B cell (primary cell): Measurements from ENCODE around the gene ALDH1A1. TPM values are rescaled to one million over a fixed set of nuclear protein-coding genes. Genes with fewer than 3 reads are reported as not detected.

Experiments used
- ATAC-seq: fragments of 200-7000 bp; cut with Tn5 transposase; one replicate; pipeline ENCODE4 v1.10.0; 2021; ENCODE audit warnings: low read depth, mild to moderate bottlenecking, moderate number of reproducible peaks, moderate library complexity
- CTCF ChIA-PET: fragments of 350-600 bp; sonication (Branson Sonifier 250); formaldehyde crosslinking; loops from one replicate; lab custom pipeline; 2021; ENCODE audit warnings: antibody characterized with exemption, inconsistent platforms; lab: Charles Lee
- POLR2A ChIA-PET: fragments of 350-600 bp; sonication (Branson Sonifier 250); formaldehyde crosslinking; loops from one replicate; lab custom pipeline; 2021; ENCODE audit warnings: antibody characterized with exemption; lab: Charles Lee
- DNase-seq: peaks from one replicate; pipeline ENCODE4 v3.0.0; 2013
- H2AFZ ChIP-seq: 2 replicates; pipeline ENCODE4 v1.6.1; 2012; ENCODE audit warnings: mild to moderate bottlenecking, low read depth, low read length; ENCODE audit not compliant: insufficient read depth, poor library complexity, severe bottlenecking
- H3K27ac ChIP-seq, 2 donors: 1 replicate in 1 of 2; 2 replicates in 1 of 2; pipeline ENCODE4 v1.5.1; 2012 to 2013; ENCODE audit warnings: low read length in 2 of 2, mild to moderate bottlenecking in 2 of 2, moderate library complexity in 1 of 2
- H3K27me3 ChIP-seq, 4 experiments: fragments of 200-600 bp in 1 of 4; sonication (generic) in 1 of 4; replicated peaks in 1 of 4; 1 replicate in 2 of 4; 2 replicates in 2 of 4; pipeline versions ENCODE4 v1.6.1 to v1.7.0; 2013 to 2016; ENCODE audit warnings: low read length in 3 of 4, mild to moderate bottlenecking in 2 of 4, mixed read lengths in 1 of 4, moderate library complexity in 1 of 4; ENCODE audit not compliant: insufficient read depth in 4 of 4, control insufficient read depth in 3 of 4; ENCODE audit errors: control extremely low read depth in 1 of 4
- H3K36me3 ChIP-seq, 2 experiments: replicated peaks in 1 of 2; 1 replicate in 1 of 2; 2 replicates in 1 of 2; pipeline versions ENCODE4 v1.6.1 to v1.7.1; 2013; ENCODE audit warnings: low read length in 1 of 2; ENCODE audit not compliant: insufficient read depth in 2 of 2, control insufficient read depth in 1 of 2; ENCODE audit errors: control extremely low read depth in 1 of 2, extremely low read depth in 1 of 2
- H3K4me1 ChIP-seq, 2 donors: fragments of 200-600 bp in 1 of 2; sonication (generic) in 1 of 2; 1 replicate in 1 of 2; 2 replicates in 1 of 2; pipeline versions ENCODE4 v1.5.1 to v1.6.1; 2013 to 2017; ENCODE audit warnings: low read length in 2 of 2; ENCODE audit not compliant: control insufficient read depth in 2 of 2, insufficient read depth in 2 of 2
- H3K4me2 ChIP-seq: replicated peaks from 2 replicates; pipeline ENCODE3; 2012; ENCODE audit warnings: mild to moderate bottlenecking, low read depth, low read length; ENCODE audit not compliant: poor library complexity, severe bottlenecking
- H3K4me3 ChIP-seq, 5 experiments: fragments of 200-600 bp in 1 of 5; sonication (generic) in 1 of 5; 1 replicate in 3 of 5; 2 replicates in 2 of 5; pipeline versions ENCODE4 v1.5.1 to v1.7.0; 2011 to 2016; ENCODE audit warnings: low read length in 4 of 5, mild to moderate bottlenecking in 4 of 5, low read depth in 2 of 5, control low read depth in 1 of 5, moderate library complexity in 1 of 5; ENCODE audit not compliant: insufficient read depth in 1 of 5; ENCODE audit errors: control extremely low read depth in 1 of 5, extremely low read depth in 1 of 5
- H3K79me2 ChIP-seq: fragments of 200-600 bp; sonication (generic); one replicate; pipeline ENCODE4 v1.6.0; 2016; ENCODE audit warnings: low read length; ENCODE audit not compliant: control insufficient read depth, insufficient read depth
- H3K9ac ChIP-seq: fragments of 200-600 bp; sonication (generic); 2 replicates; pipeline ENCODE4 v1.6.1; 2017; ENCODE audit warnings: mild to moderate bottlenecking, low read length, moderate library complexity
- H3K9me3 ChIP-seq, 3 donors: one replicate each; pipeline versions ENCODE4 v1.6.1 to v1.7.1; 2013; ENCODE audit warnings: low read length in 2 of 3; ENCODE audit not compliant: control insufficient read depth in 2 of 3, insufficient read depth in 1 of 3; ENCODE audit errors: control extremely low read depth in 1 of 3
- H4K20me1 ChIP-seq: 2 replicates; pipeline ENCODE4 v1.6.0; 2012; ENCODE audit warnings: mild to moderate bottlenecking, low read length; ENCODE audit not compliant: insufficient read depth, control insufficient read depth, poor library complexity, severe bottlenecking
- H3K27ac Mint-ChIP-seq: one replicate; pipeline ENCODE4 v1.8.0; 2021; ENCODE audit warnings: mixed read lengths
- H3K27me3 Mint-ChIP-seq: one replicate; pipeline ENCODE4 v1.8.0; 2021; ENCODE audit warnings: mixed read lengths
- H3K4me1 Mint-ChIP-seq: one replicate; pipeline ENCODE4 v1.8.0; 2021; ENCODE audit warnings: mixed read lengths
- H3K4me3 Mint-ChIP-seq: one replicate; pipeline ENCODE4 v1.8.0; 2021; ENCODE audit warnings: mixed read lengths
- H3K9me3 Mint-ChIP-seq: one replicate; pipeline ENCODE4 v1.8.0; 2022; ENCODE audit warnings: mixed read lengths; ENCODE audit not compliant: insufficient read depth
- EZH2 ChIP-seq: IDR thresholded peaks from 2 replicates; pipeline ENCODE4 v1.6.1; 2012; ENCODE audit warnings: borderline replicate concordance, low read depth, mild to moderate bottlenecking, moderate library complexity, low read length; ENCODE audit not compliant: insufficient read depth, poor library complexity, severe bottlenecking
- WGBS: methylation state at CpG from one replicate; pipeline ENCODE4 v1.1.5; 2013; ENCODE audit warnings: missing lambda C conversion rate; ENCODE audit not compliant: insufficient coverage; 5-methylcytosine and 5-hydroxymethylcytosine counted together
- intact Hi-C: fragments of 100-400 bp; cut with micrococcal nuclease; formaldehyde crosslinking; loops from one replicate; pipeline ENCODE4 v1.10.0; 2022
- polyA plus RNA-seq: library from polyadenylated mRNA; depleted of rRNA; stranded (reverse); fragments of >200 nt; gene quantifications from 2 replicates; pipeline ENCODE4 v1.2.3, GENCODE V29; 2012
- total RNA-seq, 2 donors: library from RNA; stranded (reverse); fragments of 120-200 nt in 1 of 2; gene quantifications; 1 replicate in 1 of 2; 2 replicates in 1 of 2; pipeline versions ENCODE4 v1.2.3 to v1.2.4, GENCODE V29; 2013 to 2022
- TF ChIP-seq, protein P1 (sequence below): fragments of 200-600 bp; IDR thresholded peaks from one replicate; pipeline ENCODE4 v1.8.0; 2022; ENCODE audit warnings: antibody characterized with exemption, mild to moderate bottlenecking

Gene ALDH1A1
- total and polyA plus RNA-seq, 2 donors (not counting 1 experiment from before 2014, with no cell fraction given): 0.43 TPM; not detected in 1

DNA sequence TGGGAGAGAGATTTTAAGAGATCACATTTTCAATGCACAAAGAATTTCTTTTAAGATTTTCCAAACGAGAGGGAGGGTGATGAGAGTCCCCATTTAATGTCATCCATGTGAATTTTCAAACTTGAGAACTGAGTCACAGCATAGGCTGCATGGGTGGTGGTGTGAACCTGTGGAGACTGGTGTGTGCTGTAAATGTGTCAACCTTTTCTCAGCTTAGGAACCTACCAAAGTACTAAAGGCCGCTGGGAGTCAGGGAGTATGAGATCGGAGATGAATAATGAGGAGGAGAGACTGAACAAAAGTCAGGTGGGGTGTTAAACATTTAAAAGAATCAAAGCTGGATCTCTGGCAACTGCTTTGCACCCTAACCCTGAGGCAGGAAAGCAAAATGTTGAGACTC lies 7.5 kb downstream of the ALDH1A1 start:
- DNase-seq (no peak), ATAC-seq (no peak)
- whole genome bisulfite sequencing: 100% methylated on average over 2 of the region's 3 CpGs
- Mint-ChIP-seq H3K27me3 (peaks cover 18% of the 10 kb centered on the region), H3K4me1 (no peaks in the 10 kb centered on the region), H3K4me3 (no peak overlapping the region), H3K27ac (no peak overlapping the region), H3K9me3 (no peaks in the 10 kb centered on the region)
- no peak overlapping the region for H3K9ac ChIP-seq
- no peak overlapping the region for H2AFZ ChIP-seq
- H3K27ac ChIP-seq: no peak overlapping the region
- no peak overlapping the region for H3K4me2 ChIP-seq
- no peaks in the 10 kb centered on the region for H3K4me1 ChIP-seq
- POLR2A ChIA-PET: no interaction called here
- intact Hi-C loops: no loop called here
- peaks cover 0 to 9% (median 0%) of the 10 kb centered on the region in 4 experiments for H3K27me3 ChIP-seq
- no peaks in the 10 kb centered on the region for H4K20me1 ChIP-seq
- H3K4me3 ChIP-seq: no peak overlapping the region
- no peaks in the 10 kb centered on the region for H3K9me3 ChIP-seq
- no peaks in the 10 kb centered on the region for H3K36me3 ChIP-seq
- CTCF ChIA-PET: no interaction called here
- no peaks in the 10 kb centered on the region for H3K79me2 ChIP-seq
- TF ChIP-seq EZH2: no peak
- TF ChIP-seq, protein P1, sequence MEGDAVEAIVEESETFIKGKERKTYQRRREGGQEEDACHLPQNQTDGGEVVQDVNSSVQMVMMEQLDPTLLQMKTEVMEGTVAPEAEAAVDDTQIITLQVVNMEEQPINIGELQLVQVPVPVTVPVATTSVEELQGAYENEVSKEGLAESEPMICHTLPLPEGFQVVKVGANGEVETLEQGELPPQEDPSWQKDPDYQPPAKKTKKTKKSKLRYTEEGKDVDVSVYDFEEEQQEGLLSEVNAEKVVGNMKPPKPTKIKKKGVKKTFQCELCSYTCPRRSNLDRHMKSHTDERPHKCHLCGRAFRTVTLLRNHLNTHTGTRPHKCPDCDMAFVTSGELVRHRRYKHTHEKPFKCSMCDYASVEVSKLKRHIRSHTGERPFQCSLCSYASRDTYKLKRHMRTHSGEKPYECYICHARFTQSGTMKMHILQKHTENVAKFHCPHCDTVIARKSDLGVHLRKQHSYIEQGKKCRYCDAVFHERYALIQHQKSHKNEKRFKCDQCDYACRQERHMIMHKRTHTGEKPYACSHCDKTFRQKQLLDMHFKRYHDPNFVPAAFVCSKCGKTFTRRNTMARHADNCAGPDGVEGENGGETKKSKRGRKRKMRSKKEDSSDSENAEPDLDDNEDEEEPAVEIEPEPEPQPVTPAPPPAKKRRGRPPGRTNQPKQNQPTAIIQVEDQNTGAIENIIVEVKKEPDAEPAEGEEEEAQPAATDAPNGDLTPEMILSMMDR: no peak

DNA sequence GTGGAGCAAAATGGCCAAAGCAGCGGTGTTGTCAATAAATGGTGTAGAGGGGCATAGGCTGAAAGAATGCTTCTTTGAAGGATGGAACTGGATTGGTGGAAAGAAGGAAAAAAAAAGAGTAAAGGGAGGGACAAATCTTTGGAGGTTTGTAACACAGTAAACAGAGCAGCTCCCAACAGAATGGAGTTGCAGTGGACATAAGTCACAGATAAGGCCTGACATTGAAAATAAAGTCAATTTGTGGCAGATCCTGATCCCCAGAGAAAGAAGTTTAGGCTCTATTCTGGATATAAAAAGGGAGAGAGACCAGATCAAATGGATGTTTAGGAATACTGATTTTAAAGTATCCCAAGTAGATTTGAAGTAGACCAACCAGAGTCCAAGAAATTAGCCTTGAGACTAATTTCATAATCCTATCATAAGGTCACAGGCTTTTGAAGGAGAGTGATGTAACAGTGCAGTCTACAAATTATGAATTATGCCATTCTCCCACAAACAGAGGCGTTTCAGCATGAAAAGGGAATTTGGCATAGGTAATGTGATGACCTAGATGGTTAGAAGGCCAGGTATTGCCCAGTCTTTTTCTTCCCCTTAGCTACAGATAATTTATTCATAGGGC lies 8.9 kb downstream of the ALDH1A1 start:
- Mint-ChIP-seq H3K27ac (no peak overlapping the region), H3K9me3 (no peaks in the 10 kb centered on the region), H3K4me1 (no peaks in the 10 kb centered on the region), H3K4me3 (no peak overlapping the region), H3K27me3 (peaks cover 15% of the 10 kb centered on the region)
- H3K9me3 ChIP-seq: no peaks in the 10 kb centered on the region
- ATAC-seq: no peak
- POLR2A ChIA-PET: no interaction called here
- CTCF ChIA-PET: no interaction called here
- H3K4me1 ChIP-seq: no peaks in the 10 kb centered on the region
- DNase-seq: no peak
- 92% methylated on average over 1 of the region's 2 CpGs for WGBS
- intact Hi-C loops: no loop called here
- TF ChIP-seq EZH2: no peak
- TF ChIP-seq, protein P1: no peak
- no peak overlapping the region for H3K4me3 ChIP-seq
- H3K79me2 ChIP-seq: no peaks in the 10 kb centered on the region
- no peak overlapping the region for H3K9ac ChIP-seq
- H3K27me3 ChIP-seq: peaks cover 0 to 9% (median 0%) of the 10 kb centered on the region in 4 experiments
- no peak overlapping the region for H3K4me2 ChIP-seq
- no peak overlapping the region for H3K27ac ChIP-seq
- no peaks in the 10 kb centered on the region for H4K20me1 ChIP-seq
- no peak overlapping the region for H2AFZ ChIP-seq
- H3K36me3 ChIP-seq: no peaks in the 10 kb centered on the region
